ENCODE data around the gene LRRC38.

LRRC38 gene

GRCh38 chr1:13517193-13517812 lies 3.5 kb upstream of the LRRC38 start:
- DNase-seq = no peak

GRCh38 chr1:13516606-13517005 lies 2.8 kb upstream of the LRRC38 start:
- no peak for DNase-seq

- DNase-seq = no peak
Observed at GRCh38 chr1:13514821-13515220, 1.0 kb upstream of the LRRC38 start.

GRCh38 chr1:13513063-13513894 lies 524 bp downstream of the LRRC38 start:
- no peak for DNase-seq

GRCh38 chr1:13512472-13512871 lies 1.3 kb downstream of the LRRC38 start:
- no peak for DNase-seq

GRCh38 chr1:13510499-13510898 lies 3.3 kb downstream of the LRRC38 start:
- DNase-seq = no peak

GRCh38 chr1:13507075-13507474 lies 6.7 kb downstream of the LRRC38 start:
- DNase-seq = no peak

- DNase-seq = no peak
Observed at GRCh38 chr1:13505020-13505419, 8.8 kb downstream of the LRRC38 start.

GRCh38 chr1:13500806-13501205 lies 13.0 kb downstream of the LRRC38 start:
- no peak for DNase-seq

- DNase-seq = no peak
Observed at GRCh38 chr1:13499422-13499821, 14.4 kb downstream of the LRRC38 start.

- DNase-seq = no peak
Observed at GRCh38 chr1:13498553-13498952, 15.2 kb downstream of the LRRC38 start.

GRCh38 chr1:13495186-13495585 lies 18.6 kb downstream of the LRRC38 start:
- no peak for DNase-seq

GRCh38 chr1:13494712-13495111 lies 19.1 kb downstream of the LRRC38 start:
- DNase-seq = no peak

GRCh38 chr1:13494025-13494424 lies 19.8 kb downstream of the LRRC38 start:
- DNase-seq = no peak

- DNase-seq = no peak
Observed at GRCh38 chr1:13492711-13493110, 21.1 kb downstream of the LRRC38 start.

- DNase-seq = no peak
Observed at GRCh38 chr1:13487957-13488356, 25.8 kb downstream of the LRRC38 start.

GRCh38 chr1:13487143-13487868 lies 26.5 kb downstream of the LRRC38 start:
- DNase-seq = no peak

GRCh38 chr1:13483946-13484345 lies 29.9 kb downstream of the LRRC38 start:
- no peak for DNase-seq

- DNase-seq = no peak
Observed at GRCh38 chr1:13482600-13482999, 31.2 kb downstream of the LRRC38 start.

GRCh38 chr1:13479171-13479856 lies 34.5 kb downstream of the LRRC38 start:
- no peak for DNase-seq

GRCh38 chr1:13478692-13479091 lies 35.1 kb downstream of the LRRC38 start:
- DNase-seq = no peak

GRCh38 chr1:13469343-13469742 lies 44.5 kb downstream of the LRRC38 start:
- no peak for DNase-seq

GRCh38 chr1:13465515-13465914 lies 48.3 kb downstream of the LRRC38 start:
- no peak for DNase-seq
